H54 (cell line): ENCODE results near the gene DES.
A peak's percentile ranks its signal among the peaks of the same experiment; 100 is the strongest.
"Not testable (repeated sequence)": the region's sequence is repeated elsewhere in the genome, so short reads cannot be mapped to it uniquely, and the experiment has no call there.

Experiments used
- DNase-seq: peaks from one replicate; pipeline ENCODE4 v3.0.0; 2011; ENCODE audit warnings: low spot score, mixed read lengths; ENCODE audit not compliant: insufficient read length
- FAIRE-seq: peaks from 3 replicates; lab custom pipeline; 2011; peaks lifted over from hg19 to GRCh38; lab: Jason Lieb, UNC
- POLR2A ChIP-seq: IDR thresholded peaks from 2 replicates; pipeline ENCODE4 v1.6.1; 2011; ENCODE audit warnings: low read depth, mild to moderate bottlenecking, low read length

The DES gene

DNA sequence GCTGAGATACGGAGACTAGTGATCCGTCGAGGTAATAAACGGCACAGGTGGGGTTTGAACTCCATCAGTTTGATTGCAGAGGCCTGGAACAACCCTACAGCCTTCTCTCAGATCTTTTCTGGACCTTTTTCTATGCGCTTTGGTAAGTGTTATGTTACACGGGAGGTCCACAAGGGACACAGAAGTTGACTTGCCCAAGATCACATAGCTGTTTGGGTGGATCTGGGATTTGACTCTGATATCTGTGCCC is 29.3 kb upstream of the DES start:
- TF ChIP-seq POLR2A: no peak
- no peak for FAIRE-seq
- no peak for DNase-seq

- DNase-seq (no peak), FAIRE-seq (no peak)
- TF ChIP-seq POLR2A: no peak
These were observed 25.4 kb upstream of the DES start for GRCh38 chr2:219392754-219393153.

GRCh38 chr2:219395056-219395455 is 23.1 kb upstream of the DES start:
- not testable (repeated sequence) for FAIRE-seq

DNA sequence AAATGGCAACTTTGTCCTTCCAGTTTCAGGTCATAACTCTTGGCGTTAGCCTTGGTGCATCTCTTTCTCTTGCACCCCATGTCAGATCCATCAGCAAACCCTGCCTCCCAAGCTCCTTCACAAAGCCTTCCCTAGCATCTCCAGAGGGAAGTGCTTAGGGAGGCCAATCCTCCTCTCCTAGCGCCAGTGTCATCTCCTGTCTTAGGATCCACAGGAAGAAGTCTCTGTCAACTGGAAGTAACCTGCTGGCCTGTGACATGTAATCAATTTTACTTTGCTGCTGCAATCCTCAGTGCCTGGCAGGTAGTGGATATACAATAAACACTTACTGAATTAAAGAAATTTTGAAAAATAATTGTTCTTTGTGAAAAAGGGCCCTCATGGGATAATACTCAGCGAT is 22.6 kb upstream of the DES start:
- no peak for DNase-seq
- FAIRE-seq: no peak
- no peak for TF ChIP-seq POLR2A

More at GRCh38 chr2:219395056-219395455, 23.1 kb upstream of the DES start:
- DNase-seq: not testable (repeated sequence)

DNA sequence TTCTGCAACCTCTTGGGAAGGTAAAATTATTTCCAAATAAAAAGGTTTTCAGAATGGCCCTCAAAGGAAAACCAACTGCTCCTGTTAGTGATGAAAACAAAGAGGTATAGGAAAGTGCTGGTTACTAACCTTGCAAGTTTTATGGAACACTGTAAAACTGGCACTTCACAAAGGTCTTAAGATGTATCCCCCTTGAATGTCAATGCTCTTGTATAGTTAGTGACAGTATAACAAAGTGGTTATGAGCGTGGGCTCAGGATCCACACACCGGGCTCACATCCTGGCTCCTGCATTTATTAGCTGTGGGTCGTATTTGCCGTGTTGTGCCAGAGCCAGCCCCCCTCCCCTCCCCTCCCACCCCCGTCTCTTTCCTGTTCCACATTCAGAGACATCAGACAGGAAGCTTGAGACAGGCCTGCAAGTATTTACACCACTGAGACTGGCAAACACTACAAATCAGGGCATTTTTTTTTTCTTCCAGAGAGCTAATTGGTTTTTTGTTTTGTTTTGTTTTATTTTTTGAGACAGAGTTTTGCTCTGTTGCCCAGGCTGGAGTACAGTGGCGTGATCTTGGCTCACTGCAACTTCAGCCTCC is 21.2 kb upstream of the DES start:
- no peak for TF ChIP-seq POLR2A
- DNase-seq (no peak), FAIRE-seq (no peak)

DNA sequence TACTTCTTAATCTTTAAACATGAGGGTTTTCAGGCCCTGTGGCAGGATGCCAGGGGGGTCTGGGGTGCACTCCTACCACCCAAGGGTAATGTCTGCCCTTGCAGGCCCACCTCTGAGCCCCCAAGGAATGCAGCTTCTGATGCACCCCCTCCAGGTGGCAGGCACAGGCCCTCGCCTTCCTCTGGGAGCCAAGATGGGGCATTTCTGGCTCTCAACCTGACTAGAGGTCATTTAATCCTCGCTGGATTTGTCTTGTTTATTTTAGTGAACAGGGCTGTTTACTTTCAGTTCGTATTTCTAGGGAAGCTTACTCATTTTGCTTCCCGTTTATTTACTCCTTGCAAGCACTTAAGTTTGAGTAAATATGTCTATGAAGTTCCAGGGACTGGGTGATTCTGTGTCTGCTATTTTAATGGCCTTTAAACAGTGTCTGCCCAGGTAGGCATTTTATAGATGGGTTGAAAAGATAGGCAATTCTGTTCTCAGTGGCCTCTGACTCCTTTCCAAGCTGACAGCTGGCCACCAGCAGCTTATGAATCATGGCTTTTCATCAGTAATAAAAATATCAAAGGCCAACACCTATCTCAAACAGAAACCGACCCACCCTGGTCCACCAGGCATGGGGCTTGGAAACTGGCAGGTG is 19.3 kb upstream of the DES start:
- TF ChIP-seq POLR2A: no peak
- DNase-seq (no peak), FAIRE-seq (no peak)

DNA sequence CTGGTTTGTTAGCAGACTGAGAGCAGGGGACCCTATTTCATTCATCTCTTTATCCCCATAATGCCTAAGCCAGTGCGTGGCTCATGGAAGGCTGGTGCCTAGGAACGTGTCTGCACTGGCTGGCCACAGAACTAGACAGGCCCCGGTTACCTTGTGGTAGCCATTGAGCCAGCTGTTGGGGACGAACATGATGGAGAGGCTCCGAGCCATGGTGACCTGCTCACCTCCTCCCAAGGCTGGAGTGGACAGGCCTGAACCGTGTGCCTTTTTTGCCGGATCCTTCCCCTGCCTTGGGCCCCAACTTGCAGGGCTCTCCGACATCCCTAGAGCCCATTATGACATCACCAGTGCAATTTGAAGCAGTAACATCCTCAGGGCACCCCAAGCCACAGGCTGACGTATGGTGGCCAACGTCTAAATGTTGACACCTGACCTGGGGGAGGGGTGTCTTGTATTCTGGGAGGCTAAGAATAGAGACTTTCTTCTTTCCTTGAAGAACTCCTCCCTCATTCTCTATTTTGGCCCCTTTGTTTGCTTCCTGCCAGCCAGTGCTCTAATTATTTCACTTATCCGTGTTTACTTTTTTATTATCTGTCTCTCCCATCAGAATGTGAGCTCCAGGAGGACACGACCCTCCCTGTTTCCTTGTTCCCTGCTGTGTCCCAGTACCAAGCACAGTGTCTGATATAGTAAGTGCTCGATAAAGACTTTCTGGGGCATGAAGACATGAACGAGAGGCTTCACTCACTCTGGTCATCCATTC is 18.3 kb upstream of the DES start:
- FAIRE-seq: no peak
- no peak for TF ChIP-seq POLR2A
- no peak for DNase-seq

GRCh38 chr2:219400562-219400961 is 17.6 kb upstream of the DES start:
- no peak for TF ChIP-seq POLR2A
- FAIRE-seq (no peak), DNase-seq (no peak)

DNA sequence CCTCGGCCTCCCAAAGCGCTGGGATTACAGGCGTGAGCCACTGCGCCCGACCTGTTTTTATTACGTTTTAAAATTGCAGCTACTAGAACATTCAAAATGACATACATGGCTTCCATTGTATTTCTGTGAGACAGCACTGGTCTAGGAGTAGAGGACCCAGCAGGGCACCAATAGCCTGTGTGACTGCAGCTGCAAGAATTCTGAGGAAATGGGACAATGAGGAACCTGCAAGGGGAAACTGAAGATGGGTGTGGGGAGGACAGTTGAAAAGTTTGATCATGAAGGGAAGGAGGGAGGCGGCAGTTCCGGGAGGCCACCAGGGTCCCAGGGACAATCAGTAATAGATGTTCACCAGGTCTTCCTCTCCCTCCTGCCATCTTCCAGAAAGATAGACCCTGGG is 16.6 kb upstream of the DES start:
- no peak for TF ChIP-seq POLR2A
- FAIRE-seq: no peak
- DNase-seq: no peak

- DNase-seq: peak; percentile 67
- FAIRE-seq: peak; percentile 64
- TF ChIP-seq POLR2A: no peak
These were observed 15.3 kb upstream of the DES start for GRCh38 chr2:219402665-219403515.

DNA sequence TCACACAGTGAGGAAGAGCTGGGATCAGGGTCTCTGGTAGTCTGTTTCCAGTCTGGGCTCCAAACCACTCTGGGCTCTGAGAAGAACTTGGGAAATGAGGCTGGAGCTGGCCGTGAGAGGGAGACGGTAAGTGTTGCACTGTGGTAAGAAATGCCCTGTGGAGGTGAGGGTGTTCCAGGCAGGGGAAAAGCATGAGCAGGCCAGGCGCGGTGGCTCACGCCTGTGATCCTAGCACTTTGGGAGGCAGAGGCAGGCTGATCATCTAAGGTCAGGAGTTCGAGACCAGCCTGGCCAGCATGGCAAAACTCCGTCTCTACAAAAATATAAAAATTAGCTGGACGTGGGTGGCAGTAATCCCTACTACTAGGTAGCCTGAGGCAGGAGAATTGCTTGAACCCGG is 14.3 kb upstream of the DES start:
- DNase-seq (no peak), FAIRE-seq (no peak)
- no peak for TF ChIP-seq POLR2A

DNA sequence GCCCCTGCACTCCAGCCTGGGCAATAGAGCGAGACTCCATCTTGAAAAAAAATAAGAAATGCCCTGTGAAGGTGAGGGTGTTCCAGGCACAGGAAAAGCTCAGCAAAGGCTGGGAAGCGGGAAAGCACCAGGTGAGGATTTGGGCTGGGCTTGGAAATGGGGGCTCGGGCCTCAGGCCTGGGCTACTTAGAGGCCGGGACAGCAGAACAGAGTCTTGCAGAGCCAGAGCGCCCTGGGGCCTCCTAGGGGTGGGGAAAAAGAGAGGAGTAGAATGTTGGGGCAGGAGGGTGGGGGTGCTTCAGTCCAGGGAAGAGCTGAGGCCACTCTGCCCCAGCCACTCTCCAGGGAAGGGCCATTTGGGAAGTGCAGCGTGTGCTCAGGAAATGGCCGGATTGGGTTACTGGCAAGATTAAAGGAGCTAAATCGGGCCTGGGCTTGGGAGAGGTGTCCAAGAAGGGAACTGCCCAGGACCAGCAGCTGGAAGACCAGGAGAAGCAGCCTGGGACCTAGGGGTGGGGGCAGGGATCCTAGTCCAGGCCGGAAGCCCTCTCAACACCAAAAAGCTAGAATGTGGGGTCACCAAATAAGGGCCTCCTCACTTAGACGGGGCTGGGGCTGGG is 13.8 kb upstream of the DES start:
- DNase-seq (no peak), FAIRE-seq (no peak)
- TF ChIP-seq POLR2A: no peak

DNA sequence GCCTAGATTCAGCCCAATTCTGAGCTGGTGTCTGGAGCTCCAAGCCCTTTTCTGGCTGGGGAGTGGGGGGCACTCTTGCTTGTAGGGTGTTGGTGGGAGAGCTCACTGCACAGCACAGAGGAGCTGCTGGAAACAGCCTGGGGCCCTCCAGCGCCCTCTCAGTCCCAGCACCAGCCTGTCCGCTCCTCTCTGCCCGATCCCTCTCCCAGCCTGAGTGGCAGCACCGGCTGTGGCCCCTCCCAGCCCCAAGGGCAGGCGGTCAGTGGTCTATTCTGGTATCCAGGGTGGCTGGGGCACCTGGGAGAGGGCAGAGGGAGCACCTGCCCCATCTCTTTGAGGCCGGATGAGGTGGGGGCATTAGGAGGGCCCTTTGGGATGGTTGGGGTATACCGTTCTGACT is 13.2 kb upstream of the DES start:
- DNase-seq: no peak
- no peak for FAIRE-seq
- TF ChIP-seq POLR2A: no peak

DNA sequence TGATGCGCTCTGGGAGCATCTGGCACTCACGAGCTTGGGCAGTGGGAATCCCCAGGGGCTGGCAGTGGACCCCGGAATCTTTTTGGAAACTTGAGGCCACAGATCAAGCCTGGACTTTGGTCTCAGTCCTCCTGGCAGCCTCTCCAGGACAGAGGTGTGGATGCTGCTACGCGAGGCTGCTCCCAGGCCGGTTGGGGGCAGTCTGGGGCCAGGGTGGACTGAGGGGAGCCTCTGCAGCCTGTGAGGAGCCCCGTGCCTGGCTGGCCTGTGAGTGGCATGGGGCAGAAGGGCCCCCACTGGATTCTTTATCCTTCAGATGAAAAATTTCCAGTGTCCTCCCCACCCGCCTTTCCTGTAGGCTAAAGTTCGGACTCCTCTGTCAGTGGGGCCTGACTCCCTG is 12.7 kb upstream of the DES start:
- TF ChIP-seq POLR2A: no peak
- DNase-seq (no peak), FAIRE-seq (no peak)
